ENCODE measurements around the gene PRDX2. TPM values are rescaled to one million over a fixed set of nuclear protein-coding genes. Genes with fewer than 3 reads are reported as not detected.

Gene PRDX2
- total RNA-seq, 1 donor from 2014 or later = 166 TPM

DNA sequence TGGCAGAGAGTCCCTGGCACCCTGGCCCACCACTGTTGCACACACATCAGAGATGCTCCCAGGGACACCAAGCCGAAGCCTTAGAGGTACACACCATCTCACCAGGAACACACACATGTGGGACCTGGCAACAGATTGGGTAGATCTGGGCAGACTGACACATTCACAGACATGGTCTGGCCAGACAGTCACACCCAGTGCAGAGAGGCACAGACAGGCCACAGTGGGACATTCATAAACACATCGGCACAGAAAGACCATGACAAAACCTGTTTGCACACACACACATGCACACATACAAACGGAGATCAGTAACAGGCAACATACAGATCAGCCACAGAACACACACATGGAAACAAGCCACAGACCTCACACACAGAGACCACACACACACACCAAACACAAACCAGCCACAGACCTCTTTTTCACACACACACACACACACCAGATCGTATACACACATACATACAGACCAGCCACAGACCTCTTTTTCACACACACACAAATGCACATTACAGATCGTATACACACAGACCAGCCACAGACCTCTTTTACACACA is 16.6 kb downstream of the PRDX2 start:
- H3K36me3 ChIP-seq (ENCODE audit: insufficient read depth, low read length) = no peaks in the 10 kb centered on the region
- H3K4me1 Mint-ChIP-seq (ENCODE audit: low read depth, unreplicated experiment) = peaks cover 18% of the 10 kb centered on the region
- H3K4me2 ChIP-seq (ENCODE audit: low read length) = peak overlapping the region; percentile 2
- no peaks in the 10 kb centered on the region for H3K27me3 ChIP-seq (ENCODE audit: insufficient read depth, low read length)
- H3K9ac ChIP-seq (ENCODE audit: low read length) = peak overlapping the region; percentile 52
- H4K20me1 ChIP-seq (ENCODE audit: insufficient read depth, low read length) = no peaks in the 10 kb centered on the region
- no peak overlapping the region for H3K27ac Mint-ChIP-seq (ENCODE audit: unreplicated experiment)
- H3K79me2 ChIP-seq (ENCODE audit: insufficient read depth, low read length) = no peaks in the 10 kb centered on the region
- H3K9me3 ChIP-seq (ENCODE audit: insufficient read depth, low read depth, low read length) = no peaks in the 10 kb centered on the region
- no peak overlapping the region for H3K4me3 Mint-ChIP-seq (ENCODE audit: unreplicated experiment)
- no peak overlapping the region for H3K4me3 ChIP-seq (ENCODE audit: insufficient read depth, low read depth, low read length)
- peaks cover 53% of the 10 kb centered on the region for H3K4me1 ChIP-seq (ENCODE audit: insufficient read depth, low read length)
- H2AFZ ChIP-seq (ENCODE audit: low read depth, low read length) = no peak overlapping the region
- no peak for FAIRE-seq
- H3K27ac ChIP-seq (ENCODE audit: low read depth, low read length) = peak overlapping the region; percentile 81
- TF ChIP-seq, protein P1, sequence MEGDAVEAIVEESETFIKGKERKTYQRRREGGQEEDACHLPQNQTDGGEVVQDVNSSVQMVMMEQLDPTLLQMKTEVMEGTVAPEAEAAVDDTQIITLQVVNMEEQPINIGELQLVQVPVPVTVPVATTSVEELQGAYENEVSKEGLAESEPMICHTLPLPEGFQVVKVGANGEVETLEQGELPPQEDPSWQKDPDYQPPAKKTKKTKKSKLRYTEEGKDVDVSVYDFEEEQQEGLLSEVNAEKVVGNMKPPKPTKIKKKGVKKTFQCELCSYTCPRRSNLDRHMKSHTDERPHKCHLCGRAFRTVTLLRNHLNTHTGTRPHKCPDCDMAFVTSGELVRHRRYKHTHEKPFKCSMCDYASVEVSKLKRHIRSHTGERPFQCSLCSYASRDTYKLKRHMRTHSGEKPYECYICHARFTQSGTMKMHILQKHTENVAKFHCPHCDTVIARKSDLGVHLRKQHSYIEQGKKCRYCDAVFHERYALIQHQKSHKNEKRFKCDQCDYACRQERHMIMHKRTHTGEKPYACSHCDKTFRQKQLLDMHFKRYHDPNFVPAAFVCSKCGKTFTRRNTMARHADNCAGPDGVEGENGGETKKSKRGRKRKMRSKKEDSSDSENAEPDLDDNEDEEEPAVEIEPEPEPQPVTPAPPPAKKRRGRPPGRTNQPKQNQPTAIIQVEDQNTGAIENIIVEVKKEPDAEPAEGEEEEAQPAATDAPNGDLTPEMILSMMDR (IDR thresholded peaks at IDR 0.05; ENCODE audit: insufficient read depth, low read depth, low read length) = no peak
- no peak for TF ChIP-seq EZH2 (IDR thresholded peaks at IDR 0.05; ENCODE audit: insufficient read depth, low read length)
- H3K27me3 Mint-ChIP-seq (ENCODE audit: low read depth, unreplicated experiment) = no peaks in the 10 kb centered on the region
- H3K9me3 Mint-ChIP-seq (ENCODE audit: unreplicated experiment) = no peaks in the 10 kb centered on the region
- DNase-seq (ENCODE audit: low read depth) = no peak
- no peaks in the 10 kb centered on the region for H3K36me3 Mint-ChIP-seq (ENCODE audit: low read depth, unreplicated experiment)

DNA sequence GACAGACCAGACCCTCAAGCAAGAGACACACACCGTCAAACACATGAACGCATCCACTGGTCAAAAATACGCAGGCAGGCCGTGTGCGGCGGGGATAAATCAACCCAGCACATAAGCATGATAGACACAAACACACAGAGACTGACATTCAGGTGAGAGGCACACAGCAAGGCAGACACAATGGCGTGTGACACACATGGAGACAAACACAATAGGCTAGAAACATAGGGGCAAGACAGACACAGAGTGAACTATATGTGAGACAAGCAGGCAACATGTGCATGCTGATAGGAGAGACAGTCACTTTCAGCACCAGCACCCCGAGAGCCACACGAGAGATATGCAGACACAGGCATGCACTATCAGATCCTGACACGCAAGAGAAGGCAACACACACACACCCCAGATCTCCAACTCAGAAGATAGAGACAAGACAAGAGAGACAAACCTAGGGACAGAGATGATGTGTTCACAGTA is 17.2 kb downstream of the PRDX2 start:
- H3K36me3 Mint-ChIP-seq (ENCODE audit: low read depth, unreplicated experiment) = no peaks in the 10 kb centered on the region
- peak overlapping the region; percentile 2 for H3K4me2 ChIP-seq (ENCODE audit: low read length)
- H2AFZ ChIP-seq (ENCODE audit: low read depth, low read length) = no peak overlapping the region
- H3K4me1 ChIP-seq (ENCODE audit: insufficient read depth, low read length) = peaks cover 57% of the 10 kb centered on the region
- no peak overlapping the region for H3K4me3 Mint-ChIP-seq (ENCODE audit: unreplicated experiment)
- no peak for FAIRE-seq
- no peaks in the 10 kb centered on the region for H3K9me3 ChIP-seq (ENCODE audit: insufficient read depth, low read depth, low read length)
- no peaks in the 10 kb centered on the region for H3K9me3 Mint-ChIP-seq (ENCODE audit: unreplicated experiment)
- H3K9ac ChIP-seq (ENCODE audit: low read length) = peak overlapping the region; percentile 52
- H4K20me1 ChIP-seq (ENCODE audit: insufficient read depth, low read length) = no peaks in the 10 kb centered on the region
- no peak for TF ChIP-seq EZH2 (IDR thresholded peaks at IDR 0.05; ENCODE audit: insufficient read depth, low read length)
- TF ChIP-seq, protein P1 (IDR thresholded peaks at IDR 0.05; ENCODE audit: insufficient read depth, low read depth, low read length) = no peak
- H3K27me3 ChIP-seq (ENCODE audit: insufficient read depth, low read length) = no peaks in the 10 kb centered on the region
- H3K4me1 Mint-ChIP-seq (ENCODE audit: low read depth, unreplicated experiment) = peaks cover 21% of the 10 kb centered on the region
- no peaks in the 10 kb centered on the region for H3K36me3 ChIP-seq (ENCODE audit: insufficient read depth, low read length)
- H3K79me2 ChIP-seq (ENCODE audit: insufficient read depth, low read length) = no peaks in the 10 kb centered on the region
- H3K27me3 Mint-ChIP-seq (ENCODE audit: low read depth, unreplicated experiment) = no peaks in the 10 kb centered on the region
- H3K27ac Mint-ChIP-seq (ENCODE audit: unreplicated experiment) = no peak overlapping the region
- peak overlapping the region; percentile 81 for H3K27ac ChIP-seq (ENCODE audit: low read depth, low read length)
- DNase-seq (ENCODE audit: low read depth) = no peak
- H3K4me3 ChIP-seq (ENCODE audit: insufficient read depth, low read depth, low read length) = no peak overlapping the region

DNA sequence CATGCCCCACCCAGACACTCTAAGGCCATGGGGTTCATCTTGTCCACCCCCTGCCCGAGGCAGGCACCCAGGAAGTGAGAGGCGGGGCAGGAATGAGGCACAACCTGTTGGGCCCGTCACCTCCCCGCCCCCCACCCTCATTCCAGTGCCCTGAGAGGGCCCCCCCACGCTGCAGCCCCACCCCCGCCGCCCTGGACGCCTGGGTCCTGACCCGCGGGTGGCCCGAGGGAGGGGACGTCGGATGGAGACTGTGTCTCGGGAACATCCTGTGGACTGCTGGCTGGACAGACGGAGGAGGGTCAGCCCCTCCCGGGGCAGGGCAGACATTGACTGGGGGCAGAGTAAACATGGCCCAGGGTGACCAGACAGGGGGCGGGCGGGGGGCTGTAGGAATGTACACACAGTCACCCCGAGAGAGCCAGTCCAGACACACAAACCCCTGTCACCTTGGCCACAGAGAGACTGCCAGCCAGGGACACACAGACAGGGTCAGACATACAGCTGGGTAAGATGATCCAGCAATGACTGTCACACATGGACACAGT is 17.7 kb downstream of the PRDX2 start:
- H3K4me2 ChIP-seq (ENCODE audit: low read length) = peak overlapping the region; percentile 94

More for the DNA sequence above, 17.7 kb downstream of the PRDX2 start:
- Histone ChIP-seq H4K20me1 (ENCODE audit: insufficient read depth, low read length) (no peaks in the 10 kb centered on the region), H3K36me3 (ENCODE audit: insufficient read depth, low read length) (no peaks in the 10 kb centered on the region), H3K9me3 (ENCODE audit: insufficient read depth, low read depth, low read length) (no peaks in the 10 kb centered on the region), H3K79me2 (ENCODE audit: insufficient read depth, low read length) (no peaks in the 10 kb centered on the region), H3K4me1 (ENCODE audit: insufficient read depth, low read length) (peaks cover 57% of the 10 kb centered on the region), H3K27me3 (ENCODE audit: insufficient read depth, low read length) (no peaks in the 10 kb centered on the region), H3K4me3 (ENCODE audit: insufficient read depth, low read depth, low read length) (no peak overlapping the region), H2AFZ (ENCODE audit: low read depth, low read length) (no peak overlapping the region), H3K27ac (ENCODE audit: low read depth, low read length) (peak overlapping the region; percentile 81), H3K9ac (ENCODE audit: low read length) (peak overlapping the region; percentile 83)
- H3K27ac Mint-ChIP-seq (ENCODE audit: unreplicated experiment) = peak overlapping the region; percentile 92
- no peaks in the 10 kb centered on the region for H3K27me3 Mint-ChIP-seq (ENCODE audit: low read depth, unreplicated experiment)
- H3K9me3 Mint-ChIP-seq (ENCODE audit: unreplicated experiment) = no peaks in the 10 kb centered on the region
- peaks cover 23% of the 10 kb centered on the region for H3K4me1 Mint-ChIP-seq (ENCODE audit: low read depth, unreplicated experiment)
- DNase-seq (ENCODE audit: low read depth) = no peak
- no peaks in the 10 kb centered on the region for H3K36me3 Mint-ChIP-seq (ENCODE audit: low read depth, unreplicated experiment)
- TF ChIP-seq, protein P1 (IDR thresholded peaks at IDR 0.05; ENCODE audit: insufficient read depth, low read depth, low read length) = no peak
- TF ChIP-seq EZH2 (IDR thresholded peaks at IDR 0.05; ENCODE audit: insufficient read depth, low read length) = no peak
- no peak for FAIRE-seq
- H3K4me3 Mint-ChIP-seq (ENCODE audit: unreplicated experiment) = peak overlapping the region; percentile 73

Measured in astrocyte (in vitro differentiated cells and primary cell).